Adrenal gland (tissue), 5 donors: ENCODE measurements around the gene JARID2.

Experiments used
- CTCF ChIP-seq, 6 experiments: fragments of 450-650 bp in 4 of 6; fragments of 200-600 bp in 2 of 6; sonication (generic) in 1 of 6; IDR thresholded peaks; 1 replicate in 5 of 6; 2 replicates in 1 of 6; pipeline versions ENCODE4 v1.5.1 to v1.8.0; 2016 to 2021; ENCODE audit warnings: antibody characterized with exemption in 6 of 6, mild to moderate bottlenecking in 2 of 6, moderate library complexity in 1 of 6
- POLR2A ChIP-seq, 2 donors: fragments of 450-650 bp; IDR thresholded peaks; one replicate each; pipeline ENCODE4 v1.6.1; 2017; ENCODE audit warnings: antibody characterized with exemption in 2 of 2, mild to moderate bottlenecking in 2 of 2, moderate library complexity in 1 of 2
- donor health status: DM: no; HTN: no; CAD: no.

GRCh38 chr6:15570171-15570570, 324.3 kb downstream of the JARID2 start:
- TF ChIP-seq CTCF (IDR thresholded peaks at IDR 0.05) (no peak), POLR2A (IDR thresholded peaks at IDR 0.05) (no peak)
